GM21786 (cell line): Measurements from ENCODE around the gene TFB2M.

Experiments used
- ATAC-seq: cut with Tn5 transposase; IDR thresholded peaks from one replicate; pipeline ENCODE4 v1.9.1; 2021; ENCODE audit not compliant: unreplicated experiment

Gene TFB2M

DNA sequence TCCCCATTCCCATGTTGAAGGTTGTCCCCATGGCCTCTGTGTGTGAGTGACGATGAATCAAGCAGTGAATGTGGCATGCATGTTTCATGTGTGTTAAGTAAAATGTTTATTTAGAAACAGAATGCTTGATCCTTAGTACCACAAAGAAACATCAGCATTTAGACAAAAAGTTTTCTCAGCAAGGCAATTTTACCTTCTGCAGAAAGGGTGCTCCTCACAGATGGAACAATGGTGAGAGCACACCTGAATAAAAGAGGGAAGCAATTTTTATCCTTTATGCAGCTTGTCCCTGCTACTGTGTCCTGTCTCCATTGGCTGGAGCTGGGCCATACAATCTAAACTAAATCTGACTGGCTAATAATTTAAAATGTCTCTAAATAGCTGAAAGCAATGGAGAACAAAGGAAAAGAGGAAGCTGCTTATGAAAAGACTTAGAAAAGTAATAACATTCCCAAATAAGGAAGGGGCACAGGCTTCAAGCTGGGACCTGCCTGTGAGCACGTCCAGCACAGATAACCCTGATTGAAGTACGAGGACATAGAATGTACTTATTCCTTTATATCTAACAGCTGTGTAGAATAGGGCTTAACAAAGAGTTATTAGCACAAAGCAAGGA is 50.6 kb downstream of the TFB2M start:
- ATAC-seq, result no peak

- ATAC-seq, result peak; percentile 44
These were observed 52.3 kb downstream of the TFB2M start for GRCh38 chr1:246513619-246514343.

DNA sequence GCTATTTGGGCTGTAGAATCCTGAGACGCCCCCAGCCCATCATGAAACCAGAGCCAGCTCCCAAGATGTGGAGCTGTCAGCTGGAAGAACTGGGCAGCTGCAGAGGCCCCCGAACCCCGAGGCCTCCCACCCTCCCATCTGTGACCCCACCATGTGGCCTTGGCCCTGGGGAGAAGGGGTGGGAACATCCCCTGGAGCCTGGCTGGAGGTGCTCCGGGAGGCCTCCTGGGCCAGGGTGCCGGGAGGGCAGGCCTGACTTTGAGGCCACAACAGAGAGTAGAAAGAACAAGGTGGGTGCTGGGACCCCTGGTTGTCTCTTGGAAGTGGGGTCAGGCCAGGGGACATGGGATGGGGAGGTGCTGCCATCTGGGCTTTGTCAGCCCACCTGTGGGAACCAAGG is 53.0 kb downstream of the TFB2M start:
- no peak for ATAC-seq

GRCh38 chr1:246512635-246513034 is 53.4 kb downstream of the TFB2M start:
- ATAC-seq, result no peak

- ATAC-seq, result no peak
These were observed 53.8 kb downstream of the TFB2M start for GRCh38 chr1:246512230-246512629.

DNA sequence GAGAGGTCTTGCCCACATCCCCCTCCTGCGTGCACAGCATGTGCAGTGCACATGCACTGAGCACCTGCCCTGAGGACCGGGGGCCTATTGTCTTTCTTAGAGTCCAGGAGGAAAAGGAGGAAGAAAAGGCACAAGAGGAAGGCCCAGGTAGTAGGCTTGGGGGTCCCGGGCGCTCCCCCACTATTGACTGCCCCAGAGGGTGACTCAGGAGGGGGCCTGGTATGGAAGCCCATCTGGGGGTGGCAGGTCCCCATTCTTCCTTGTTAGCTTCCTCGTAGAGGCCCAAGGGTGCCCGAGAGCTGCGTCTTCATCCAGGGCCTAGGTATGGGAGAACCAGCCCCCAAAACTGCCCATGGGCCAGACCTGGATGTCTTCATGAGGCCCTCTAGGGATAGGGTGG is 54.9 kb downstream of the TFB2M start:
- ATAC-seq, result no peak

GRCh38 chr1:246510147-246511030 is 55.7 kb downstream of the TFB2M start:
- ATAC-seq, result no peak

- ATAC-seq, result no peak
These were observed 57.0 kb downstream of the TFB2M start for GRCh38 chr1:246508897-246509688.

DNA sequence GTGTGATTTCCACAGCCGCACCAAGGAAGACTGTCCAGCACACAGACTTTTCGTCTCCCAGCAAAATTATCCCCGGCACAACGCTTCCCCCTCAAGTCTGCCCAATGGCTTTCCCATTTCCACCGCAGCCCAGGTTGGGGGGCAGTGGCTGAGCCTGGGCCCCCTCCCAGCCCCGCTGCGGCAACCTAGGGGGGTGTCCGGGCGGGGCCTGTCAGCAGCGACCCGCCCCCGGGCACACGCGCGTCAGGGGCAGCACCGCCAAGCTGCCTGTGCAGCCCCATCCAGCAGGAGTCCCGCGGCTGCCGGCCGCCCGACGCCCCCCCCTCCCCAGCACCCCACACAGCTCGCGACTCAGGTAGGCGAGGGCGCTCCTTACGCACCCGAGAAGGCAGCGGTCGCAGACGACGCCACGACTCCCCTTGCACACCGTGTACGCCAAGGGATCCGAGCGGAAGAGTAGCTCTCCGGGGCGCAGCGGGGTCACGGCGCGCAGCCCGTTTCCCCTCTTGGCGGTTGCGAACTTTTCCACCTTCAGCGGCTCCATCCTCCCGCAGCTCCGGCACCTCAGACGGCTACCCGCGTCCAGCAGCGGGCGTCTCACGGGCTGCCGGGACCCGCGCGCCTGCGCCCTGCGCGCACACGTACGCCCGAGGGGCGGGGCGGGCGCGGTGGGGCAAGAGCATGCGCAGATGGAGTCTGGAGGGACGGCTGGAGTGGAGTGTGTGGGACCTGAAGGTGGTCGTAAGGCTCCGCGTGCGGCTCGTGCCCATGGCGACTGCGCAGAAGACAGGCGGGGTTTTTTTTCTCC is 59.2 kb downstream of the TFB2M start, which contains the start of gene SMYD3:
Gene SMYD3 (minus strand): TSS at position 606 of the 808 bp plus-strand sequence.
- ATAC-seq, result peak; percentile 87

GRCh38 chr1:246506367-246506673 is 59.7 kb downstream of the TFB2M start:
- peak; percentile 6 for ATAC-seq

GRCh38 chr1:246503341-246503740 is 62.7 kb downstream of the TFB2M start:
- ATAC-seq, result no peak

DNA sequence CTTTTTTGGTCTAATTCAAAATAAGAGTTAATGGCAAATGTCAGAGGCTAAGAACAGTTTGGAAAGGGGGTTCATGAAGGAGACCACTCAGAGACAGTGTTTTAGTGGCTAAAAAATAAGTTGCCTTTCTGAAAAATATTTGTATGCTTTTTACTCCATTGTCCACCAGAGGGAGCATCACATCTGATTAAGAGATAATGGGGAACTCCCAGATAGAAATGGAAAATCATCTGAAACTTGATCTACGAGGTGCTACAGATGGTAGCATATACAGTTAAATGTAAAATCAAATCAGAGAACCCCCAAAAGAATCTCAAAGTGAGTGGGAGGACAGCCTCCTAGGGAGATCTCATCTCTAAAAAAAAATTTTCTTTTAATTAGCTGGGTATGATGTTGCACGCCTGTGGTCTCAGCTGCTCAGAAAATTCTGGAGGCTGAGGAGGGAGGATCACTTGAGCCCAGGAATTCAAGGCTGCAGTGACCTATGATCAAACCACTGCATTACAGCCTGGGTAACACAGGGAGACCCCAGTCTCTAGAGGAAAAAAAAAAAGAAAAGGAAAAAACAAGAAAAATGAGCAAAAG is 68.6 kb downstream of the TFB2M start:
- ATAC-seq, result peak; percentile 63

DNA sequence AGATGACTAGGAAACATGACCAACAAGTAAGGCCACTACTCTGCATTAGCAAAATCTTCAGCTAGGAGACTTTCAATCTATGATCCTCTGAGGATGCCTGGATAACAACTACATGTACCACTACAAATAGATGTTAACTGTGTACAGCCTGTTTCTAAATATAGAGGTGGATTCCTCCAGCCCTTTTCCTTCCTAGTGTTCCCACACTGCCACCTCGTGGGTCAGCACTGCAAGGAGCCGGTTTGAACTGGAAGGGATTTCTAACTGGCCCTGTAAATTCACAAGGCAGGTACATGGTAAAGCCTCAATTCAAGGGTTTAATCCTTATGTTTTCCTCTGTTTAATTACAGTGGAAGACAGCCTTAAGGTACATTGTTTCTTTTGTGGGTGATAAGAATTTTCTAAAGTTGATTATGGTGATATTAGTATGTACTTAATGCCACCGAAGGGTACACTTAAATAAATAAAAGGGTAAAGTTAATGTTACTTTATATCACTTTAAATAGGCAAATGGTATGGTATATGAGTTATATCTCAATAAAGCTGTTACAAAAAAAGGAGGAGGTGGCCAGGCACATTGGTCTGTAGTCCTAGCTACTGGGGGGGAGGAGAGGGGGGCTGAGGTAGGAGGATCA is 73.3 kb downstream of the TFB2M start:
- ATAC-seq, result no peak

DNA sequence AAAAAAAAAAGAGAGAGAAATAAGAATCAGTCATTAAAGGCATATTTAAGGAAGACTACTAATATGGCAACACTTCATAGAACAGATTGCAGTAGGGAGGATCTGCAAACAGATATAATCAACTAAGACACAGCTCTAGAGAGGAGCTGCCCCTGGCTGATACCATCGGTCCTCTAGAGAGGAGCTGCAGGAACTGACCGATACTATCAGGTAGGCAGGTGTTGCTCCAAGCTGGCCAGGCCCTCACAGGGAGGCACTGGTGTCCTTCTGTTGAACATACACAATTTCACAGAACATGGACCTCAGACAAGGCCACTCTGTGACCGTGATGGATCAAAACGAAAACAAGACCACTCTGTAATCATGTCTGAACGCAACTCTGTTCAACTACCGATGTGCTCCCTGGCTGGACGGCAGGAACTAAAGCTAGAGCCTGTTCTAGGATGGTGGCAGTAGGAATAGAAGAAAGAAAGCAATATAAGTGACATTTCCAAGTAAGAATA is 74.5 kb downstream of the TFB2M start:
- no peak for ATAC-seq
